HG03575 (cell line): ENCODE results near the gene RRP12.

ENCODE experiments used
- ATAC-seq: cut with Tn5 transposase; IDR thresholded peaks from one replicate; pipeline ENCODE4 v1.9.1; 2021; ENCODE audit not compliant: unreplicated experiment, insufficient number of reproducible peaks, low FRiP score; ENCODE audit errors: extremely low read depth

Gene RRP12

DNA sequence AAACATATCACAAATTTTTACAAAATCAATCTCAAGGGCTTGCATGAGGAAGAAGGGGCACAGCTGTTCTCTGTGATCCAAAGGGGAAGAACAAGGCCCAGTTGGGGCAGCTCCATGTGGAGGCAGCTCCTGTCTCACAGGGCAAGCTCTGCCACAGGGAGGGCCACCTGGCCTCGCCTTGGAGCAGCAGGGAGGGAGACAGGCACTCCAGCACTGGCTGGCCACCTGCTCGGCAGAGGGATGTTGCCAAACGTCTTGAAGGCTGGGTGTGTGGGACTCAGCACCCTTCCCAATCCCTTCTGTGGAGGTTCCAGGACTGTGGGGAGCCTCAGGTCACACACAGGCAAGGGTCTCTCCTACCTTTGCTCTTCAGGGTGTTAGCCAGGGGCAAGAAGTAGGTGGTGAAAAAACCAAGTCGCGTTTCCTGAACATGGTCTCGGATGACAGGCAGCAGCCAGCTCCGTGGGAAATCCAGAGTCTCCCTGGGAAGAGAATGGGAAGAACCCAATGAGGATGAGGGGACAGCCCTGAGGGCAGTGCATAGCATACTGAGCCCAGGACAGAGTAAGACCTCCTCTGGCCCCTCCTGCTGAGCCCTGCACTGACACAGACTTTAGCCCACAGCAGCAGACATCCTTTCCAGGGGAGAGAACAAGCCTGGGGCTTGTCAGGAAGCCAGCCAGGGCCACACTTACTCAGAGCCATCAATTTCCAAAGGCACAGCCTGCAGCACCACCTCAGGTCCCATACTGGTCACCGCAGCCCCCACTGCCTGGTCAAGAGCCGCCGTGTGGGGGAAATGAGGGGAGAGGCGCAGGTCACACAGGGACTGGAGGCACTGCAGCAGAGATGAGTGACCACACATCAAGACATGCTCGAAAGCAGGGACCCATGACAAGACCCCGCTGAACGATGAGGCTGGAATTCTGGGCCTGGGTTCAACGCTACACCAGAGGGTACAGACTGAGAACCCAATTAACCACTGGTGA is 21.9 kb downstream of the RRP12 start:
- no peak for ATAC-seq

GRCh38 chr10:97376413-97376812 is 24.7 kb downstream of the RRP12 start:
- no peak for ATAC-seq

GRCh38 chr10:97373456-97373855 is 27.7 kb downstream of the RRP12 start:
- no peak for ATAC-seq

- no peak for ATAC-seq
These were observed 28.8 kb downstream of the RRP12 start for GRCh38 chr10:97372233-97372875.

DNA sequence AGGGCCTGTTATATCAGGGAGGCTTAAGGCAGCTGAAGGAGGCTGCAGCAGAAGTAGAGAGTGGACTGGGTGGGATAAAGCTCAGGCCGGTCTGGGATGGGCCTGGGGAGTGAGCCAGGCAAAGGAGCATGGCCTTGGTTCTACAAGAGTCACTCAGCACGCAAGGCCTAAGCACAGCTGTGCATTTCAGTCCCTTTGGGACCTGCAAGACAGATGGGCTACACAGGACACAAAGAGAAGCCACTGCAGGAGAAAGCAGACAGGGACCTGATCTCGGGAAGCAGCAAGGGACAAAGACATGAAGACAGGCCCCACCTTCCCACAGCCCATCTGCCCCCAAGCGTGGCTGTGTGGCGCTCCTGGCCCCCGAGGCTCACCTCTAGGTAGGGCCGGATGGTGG is 29.4 kb downstream of the RRP12 start:
- no peak for ATAC-seq

DNA sequence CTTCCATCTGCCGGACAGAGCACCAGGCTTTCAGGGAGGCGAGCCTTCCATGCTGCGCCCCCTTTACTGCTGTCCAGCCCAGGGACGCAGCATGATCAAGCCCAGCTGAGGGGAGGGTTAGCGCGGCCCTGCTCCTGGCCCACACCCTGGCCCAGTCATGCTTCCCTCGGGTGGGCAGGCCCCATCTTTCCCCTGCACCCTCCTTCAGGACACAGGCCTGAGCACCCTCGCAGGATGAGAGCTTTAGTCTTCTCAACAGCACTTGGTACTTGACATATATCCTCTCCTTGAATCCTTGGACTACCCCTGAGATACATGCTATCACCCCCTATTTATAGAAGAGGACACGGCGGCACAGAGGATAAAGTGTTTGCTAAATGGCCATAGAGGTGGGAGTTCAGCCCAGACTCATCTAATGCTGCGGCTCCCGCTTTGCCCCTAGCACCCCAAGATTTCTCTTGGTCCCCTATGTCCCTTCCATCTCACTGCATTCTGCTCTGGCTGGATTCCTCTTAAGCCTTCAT is 34.0 kb downstream of the RRP12 start:
- ATAC-seq, result no peak

- ATAC-seq, result no peak
These were observed 34.6 kb downstream of the RRP12 start for GRCh38 chr10:97366572-97366971.

GRCh38 chr10:97365761-97366351 is 35.3 kb downstream of the RRP12 start:
- ATAC-seq, result no peak

GRCh38 chr10:97363071-97363470 is 38.1 kb downstream of the RRP12 start:
- ATAC-seq, result no peak

DNA sequence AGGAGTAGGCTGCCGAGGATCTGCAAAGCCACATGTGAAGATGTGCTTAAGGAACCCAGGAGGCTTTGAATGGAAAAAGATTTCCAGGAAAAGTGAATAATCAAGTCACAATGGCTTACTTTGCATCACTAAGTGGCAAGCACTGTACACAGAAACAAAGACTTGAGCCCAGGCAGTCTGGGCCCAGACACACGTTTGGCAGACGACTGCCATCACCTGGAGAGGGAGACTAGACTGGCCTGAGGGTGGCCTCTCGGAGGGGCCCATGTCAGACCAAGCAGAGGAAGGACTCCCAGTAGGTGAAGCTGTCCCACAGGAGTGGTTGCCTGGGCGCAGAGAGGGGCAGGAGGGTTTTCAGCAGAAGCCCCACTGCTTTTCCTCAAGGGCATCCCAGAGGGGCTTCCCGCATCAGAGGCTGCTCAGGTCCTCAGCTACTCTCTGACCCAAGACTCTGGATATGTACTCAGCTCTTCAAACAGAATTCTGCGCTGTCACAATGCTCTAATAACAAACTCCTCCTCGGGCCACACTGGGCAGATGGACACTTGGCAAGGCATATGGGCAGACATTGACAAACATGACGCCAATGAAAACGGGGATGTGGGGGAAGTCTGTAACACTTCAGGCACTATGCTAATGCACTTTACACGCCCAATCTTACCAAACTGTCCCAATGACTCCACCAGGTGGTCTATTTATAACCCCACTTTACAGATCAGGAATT is 38.7 kb downstream of the RRP12 start:
- ATAC-seq, result no peak

DNA sequence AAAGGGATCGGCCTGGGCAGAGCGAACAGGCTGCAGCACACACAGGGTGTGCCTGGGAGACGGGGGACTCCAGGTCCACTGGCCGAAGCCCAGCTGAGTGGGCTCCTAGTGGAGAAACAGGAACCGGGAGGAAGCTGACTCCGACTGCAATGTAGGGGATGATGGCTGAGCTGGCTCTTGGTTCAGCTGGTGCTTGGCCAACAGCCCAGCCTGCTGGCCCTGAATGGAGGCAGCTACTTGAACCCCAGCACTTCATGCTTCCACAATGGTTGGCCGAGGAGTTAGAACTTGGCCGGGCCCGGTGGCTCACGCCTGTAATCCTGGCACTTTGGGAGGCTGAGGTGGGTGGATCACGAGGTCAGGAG is 39.6 kb downstream of the RRP12 start:
- ATAC-seq, result no peak

DNA sequence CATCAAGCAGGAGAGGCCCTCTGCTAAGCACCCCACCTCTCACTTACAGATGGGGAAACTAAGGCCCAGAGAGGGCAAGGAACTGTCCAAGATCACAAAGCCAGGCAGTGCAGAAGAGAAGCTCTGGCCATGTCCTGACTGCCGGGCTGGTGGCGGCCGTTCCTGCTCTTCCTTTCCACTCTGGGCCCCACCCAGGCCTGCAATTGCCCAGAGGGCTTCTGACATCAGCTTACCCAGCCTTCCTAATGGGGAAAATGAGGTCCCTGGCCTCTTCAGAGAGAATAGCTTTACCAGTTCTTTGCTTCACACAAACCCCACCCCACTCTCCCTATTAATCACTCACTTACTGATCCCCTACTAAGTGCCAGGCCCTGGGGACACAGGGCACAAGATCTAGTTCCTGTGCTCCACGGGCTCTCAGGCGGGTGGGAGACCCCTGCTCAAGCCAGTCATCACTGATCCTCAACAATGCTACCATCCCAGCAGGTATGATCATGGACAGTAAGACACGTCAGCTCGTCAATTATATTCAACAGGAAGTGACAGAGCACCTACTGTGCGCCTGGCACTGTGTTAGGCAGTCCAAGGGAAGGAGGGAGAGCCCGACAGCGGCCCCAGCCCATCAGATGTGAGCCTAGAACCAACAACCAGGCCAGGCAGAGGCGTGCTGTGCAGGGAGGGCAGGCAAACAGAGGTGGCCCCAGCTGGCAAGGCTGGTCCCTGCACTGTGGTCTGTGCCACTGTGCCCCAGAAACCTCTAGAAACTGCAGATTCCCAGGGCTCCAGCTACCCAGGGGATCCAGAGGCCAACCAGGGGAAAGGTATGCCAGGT is 40.2 kb downstream of the RRP12 start:
- ATAC-seq, result no peak

GRCh38 chr10:97358781-97359180 is 42.4 kb downstream of the RRP12 start:
- ATAC-seq, result no peak

- ATAC-seq, result no peak
These were observed 42.8 kb downstream of the RRP12 start for GRCh38 chr10:97358349-97358748.

GRCh38 chr10:97356918-97357317 is 44.2 kb downstream of the RRP12 start:
- ATAC-seq, result no peak

DNA sequence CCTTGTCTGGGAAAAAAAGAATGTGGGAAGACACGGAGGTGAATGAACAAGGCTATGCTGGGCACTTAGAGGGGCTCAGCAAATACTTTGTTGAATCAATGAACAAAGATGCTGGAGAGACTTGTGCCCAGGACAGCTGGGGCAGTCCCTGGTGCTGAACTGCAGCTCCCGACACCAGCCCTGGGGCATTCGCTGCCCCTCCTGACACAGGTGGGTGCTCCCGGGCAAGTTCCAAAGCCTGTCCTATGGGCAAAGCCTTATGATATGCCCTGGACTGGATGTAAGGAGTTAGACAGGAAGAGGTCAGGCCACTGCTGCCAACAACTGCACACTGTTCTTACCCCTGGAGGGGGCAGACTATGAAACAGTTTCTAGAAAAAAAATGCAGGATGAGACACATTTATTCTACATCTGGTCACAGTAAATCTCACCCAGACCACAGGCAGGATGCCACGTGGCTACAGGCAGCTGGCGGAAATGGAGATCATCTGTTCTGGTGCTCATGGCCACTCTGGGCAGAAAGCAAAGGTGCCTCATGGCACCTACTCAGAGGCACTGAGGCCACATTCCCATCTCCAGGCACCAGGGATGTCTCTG is 44.7 kb downstream of the RRP12 start:
- no peak for ATAC-seq

- no peak for ATAC-seq
These were observed 45.6 kb downstream of the RRP12 start for GRCh38 chr10:97355571-97355975.

- no peak for ATAC-seq
These were observed 47.2 kb downstream of the RRP12 start for GRCh38 chr10:97353945-97354344.
